H1 (cell line): ENCODE measurements around the gene OR52E2. TPM values are rescaled to one million over a fixed set of nuclear protein-coding genes. Genes with fewer than 3 reads are reported as not detected.

Experiments
- SRF ChIP-seq: IDR thresholded peaks from 2 replicates; pipeline ENCODE4 v1.6.1; 2011; ENCODE audit warnings: mild to moderate bottlenecking, low read depth, low read length, moderate library complexity
- TAF7 ChIP-seq: optimal IDR thresholded peaks from 2 replicates; pipeline ENCODE3; 2011; ENCODE audit warnings: low read depth, mild to moderate bottlenecking, inconsistent platforms, low read length, moderate library complexity, borderline replicate concordance
- polyA plus RNA-seq, 7 experiments: library from polyadenylated mRNA; depleted of rRNA in 3 of 7; stranded (reverse) in 5 of 7; unstranded in 2 of 7; fragments of >200 nt in 5 of 7; fragments of 200-250 nt in 2 of 7; gene quantifications; 1 replicate in 5 of 7; 2 replicates in 1 of 7; 4 replicates in 1 of 7; pipeline versions ENCODE4 v1.2.1 to v1.2.3, GENCODE V29; 2011 to 2013; ENCODE audit warnings: missing spikeins in 2 of 7, mixed read lengths in 2 of 7
- total RNA-seq: library from RNA; stranded (reverse); fragmentation: NEBNext Ultra II Directional; extraction: Animal tissue kit (Norgen Biotek cat#: 25700); gene quantifications from 2 replicates; pipeline ENCODE4 v1.2.1, GENCODE V29; 2021
- TF ChIP-seq, protein P1 (sequence below): fragments of 300-600 bp; sonication (generic); IDR thresholded peaks from 2 replicates; pipeline ENCODE4 v1.7.1; 2012; ENCODE audit warnings: low read length, moderate library complexity, mild to moderate bottlenecking, inconsistent platforms; ENCODE audit not compliant: insufficient replicate concordance

Gene OR52E2
- total and polyA plus RNA-seq, 2 of the 8 experiments (the other 6 are each of a cell fraction or from before 2014, with no cell fraction given): not detected

DNA sequence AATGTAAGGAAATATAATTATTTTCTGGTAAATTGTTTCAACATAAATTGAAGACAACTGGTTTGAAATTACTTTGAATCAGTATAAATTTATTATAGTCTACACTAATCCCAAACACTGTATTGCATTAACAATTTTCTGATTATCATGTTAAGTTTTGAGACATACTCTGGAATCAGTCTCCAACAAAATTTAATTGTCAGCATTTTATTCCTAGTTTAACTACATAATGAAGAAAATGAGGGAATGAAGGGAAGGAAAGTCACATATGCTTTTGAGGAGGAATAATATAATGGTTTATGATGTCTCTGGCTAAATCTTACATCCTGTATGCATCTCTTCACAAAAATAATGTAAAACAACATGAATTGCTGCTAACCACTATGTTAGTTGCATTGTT, 24.2 kb upstream of the OR52E2 start (continued):
- TF ChIP-seq, protein P1, sequence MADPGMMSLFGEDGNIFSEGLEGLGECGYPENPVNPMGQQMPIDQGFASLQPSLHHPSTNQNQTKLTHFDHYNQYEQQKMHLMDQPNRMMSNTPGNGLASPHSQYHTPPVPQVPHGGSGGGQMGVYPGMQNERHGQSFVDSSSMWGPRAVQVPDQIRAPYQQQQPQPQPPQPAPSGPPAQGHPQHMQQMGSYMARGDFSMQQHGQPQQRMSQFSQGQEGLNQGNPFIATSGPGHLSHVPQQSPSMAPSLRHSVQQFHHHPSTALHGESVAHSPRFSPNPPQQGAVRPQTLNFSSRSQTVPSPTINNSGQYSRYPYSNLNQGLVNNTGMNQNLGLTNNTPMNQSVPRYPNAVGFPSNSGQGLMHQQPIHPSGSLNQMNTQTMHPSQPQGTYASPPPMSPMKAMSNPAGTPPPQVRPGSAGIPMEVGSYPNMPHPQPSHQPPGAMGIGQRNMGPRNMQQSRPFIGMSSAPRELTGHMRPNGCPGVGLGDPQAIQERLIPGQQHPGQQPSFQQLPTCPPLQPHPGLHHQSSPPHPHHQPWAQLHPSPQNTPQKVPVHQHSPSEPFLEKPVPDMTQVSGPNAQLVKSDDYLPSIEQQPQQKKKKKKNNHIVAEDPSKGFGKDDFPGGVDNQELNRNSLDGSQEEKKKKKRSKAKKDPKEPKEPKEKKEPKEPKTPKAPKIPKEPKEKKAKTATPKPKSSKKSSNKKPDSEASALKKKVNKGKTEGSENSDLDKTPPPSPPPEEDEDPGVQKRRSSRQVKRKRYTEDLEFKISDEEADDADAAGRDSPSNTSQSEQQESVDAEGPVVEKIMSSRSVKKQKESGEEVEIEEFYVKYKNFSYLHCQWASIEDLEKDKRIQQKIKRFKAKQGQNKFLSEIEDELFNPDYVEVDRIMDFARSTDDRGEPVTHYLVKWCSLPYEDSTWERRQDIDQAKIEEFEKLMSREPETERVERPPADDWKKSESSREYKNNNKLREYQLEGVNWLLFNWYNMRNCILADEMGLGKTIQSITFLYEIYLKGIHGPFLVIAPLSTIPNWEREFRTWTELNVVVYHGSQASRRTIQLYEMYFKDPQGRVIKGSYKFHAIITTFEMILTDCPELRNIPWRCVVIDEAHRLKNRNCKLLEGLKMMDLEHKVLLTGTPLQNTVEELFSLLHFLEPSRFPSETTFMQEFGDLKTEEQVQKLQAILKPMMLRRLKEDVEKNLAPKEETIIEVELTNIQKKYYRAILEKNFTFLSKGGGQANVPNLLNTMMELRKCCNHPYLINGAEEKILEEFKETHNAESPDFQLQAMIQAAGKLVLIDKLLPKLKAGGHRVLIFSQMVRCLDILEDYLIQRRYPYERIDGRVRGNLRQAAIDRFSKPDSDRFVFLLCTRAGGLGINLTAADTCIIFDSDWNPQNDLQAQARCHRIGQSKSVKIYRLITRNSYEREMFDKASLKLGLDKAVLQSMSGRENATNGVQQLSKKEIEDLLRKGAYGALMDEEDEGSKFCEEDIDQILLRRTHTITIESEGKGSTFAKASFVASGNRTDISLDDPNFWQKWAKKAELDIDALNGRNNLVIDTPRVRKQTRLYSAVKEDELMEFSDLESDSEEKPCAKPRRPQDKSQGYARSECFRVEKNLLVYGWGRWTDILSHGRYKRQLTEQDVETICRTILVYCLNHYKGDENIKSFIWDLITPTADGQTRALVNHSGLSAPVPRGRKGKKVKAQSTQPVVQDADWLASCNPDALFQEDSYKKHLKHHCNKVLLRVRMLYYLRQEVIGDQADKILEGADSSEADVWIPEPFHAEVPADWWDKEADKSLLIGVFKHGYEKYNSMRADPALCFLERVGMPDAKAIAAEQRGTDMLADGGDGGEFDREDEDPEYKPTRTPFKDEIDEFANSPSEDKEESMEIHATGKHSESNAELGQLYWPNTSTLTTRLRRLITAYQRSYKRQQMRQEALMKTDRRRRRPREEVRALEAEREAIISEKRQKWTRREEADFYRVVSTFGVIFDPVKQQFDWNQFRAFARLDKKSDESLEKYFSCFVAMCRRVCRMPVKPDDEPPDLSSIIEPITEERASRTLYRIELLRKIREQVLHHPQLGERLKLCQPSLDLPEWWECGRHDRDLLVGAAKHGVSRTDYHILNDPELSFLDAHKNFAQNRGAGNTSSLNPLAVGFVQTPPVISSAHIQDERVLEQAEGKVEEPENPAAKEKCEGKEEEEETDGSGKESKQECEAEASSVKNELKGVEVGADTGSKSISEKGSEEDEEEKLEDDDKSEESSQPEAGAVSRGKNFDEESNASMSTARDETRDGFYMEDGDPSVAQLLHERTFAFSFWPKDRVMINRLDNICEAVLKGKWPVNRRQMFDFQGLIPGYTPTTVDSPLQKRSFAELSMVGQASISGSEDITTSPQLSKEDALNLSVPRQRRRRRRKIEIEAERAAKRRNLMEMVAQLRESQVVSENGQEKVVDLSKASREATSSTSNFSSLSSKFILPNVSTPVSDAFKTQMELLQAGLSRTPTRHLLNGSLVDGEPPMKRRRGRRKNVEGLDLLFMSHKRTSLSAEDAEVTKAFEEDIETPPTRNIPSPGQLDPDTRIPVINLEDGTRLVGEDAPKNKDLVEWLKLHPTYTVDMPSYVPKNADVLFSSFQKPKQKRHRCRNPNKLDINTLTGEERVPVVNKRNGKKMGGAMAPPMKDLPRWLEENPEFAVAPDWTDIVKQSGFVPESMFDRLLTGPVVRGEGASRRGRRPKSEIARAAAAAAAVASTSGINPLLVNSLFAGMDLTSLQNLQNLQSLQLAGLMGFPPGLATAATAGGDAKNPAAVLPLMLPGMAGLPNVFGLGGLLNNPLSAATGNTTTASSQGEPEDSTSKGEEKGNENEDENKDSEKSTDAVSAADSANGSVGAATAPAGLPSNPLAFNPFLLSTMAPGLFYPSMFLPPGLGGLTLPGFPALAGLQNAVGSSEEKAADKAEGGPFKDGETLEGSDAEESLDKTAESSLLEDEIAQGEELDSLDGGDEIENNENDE: no peak
- TF ChIP-seq TAF7 (no peak), SRF (no peak)
